ENCODE measurements around the gene C2orf92.

C2orf92 gene

DNA sequence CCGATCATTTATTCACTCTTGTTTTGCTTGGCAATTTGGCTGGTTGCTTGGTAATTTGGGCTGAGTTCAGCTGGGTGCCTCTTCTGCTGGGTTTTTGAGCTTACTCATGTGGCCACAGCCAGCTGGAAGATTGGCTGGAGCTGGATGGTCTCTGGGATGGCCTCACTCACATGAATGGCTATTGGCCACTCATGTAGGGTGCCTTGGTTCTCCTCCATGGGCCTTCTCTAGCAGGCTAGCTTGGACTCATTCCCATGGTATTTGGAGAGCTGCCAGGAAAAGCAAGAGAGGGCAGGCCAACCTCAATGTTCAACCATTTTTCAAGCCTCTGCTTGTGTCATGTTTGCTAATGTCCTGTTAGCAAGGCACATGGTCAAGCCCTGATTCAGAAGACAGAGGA lies 60.7 kb downstream of the C2orf92 start:
- intact Hi-C loops (cut with micrococcal nuclease), result no loop called here
- Mint-ChIP-seq H3K9me3 (peaks cover 8% of the 10 kb centered on the region), H3K4me3 (no peak overlapping the region), H3K4me1 (ENCODE audit: low read depth) (no peaks in the 10 kb centered on the region), H3K36me3 (ENCODE audit: low read depth) (no peaks in the 10 kb centered on the region), H3K27ac (no peak overlapping the region), H3K27me3 (no peaks in the 10 kb centered on the region)

GRCh38 chr2:97731274-97732020 lies 61.9 kb downstream of the C2orf92 start:
- intact Hi-C loops (cut with micrococcal nuclease), result no loop called here

DNA sequence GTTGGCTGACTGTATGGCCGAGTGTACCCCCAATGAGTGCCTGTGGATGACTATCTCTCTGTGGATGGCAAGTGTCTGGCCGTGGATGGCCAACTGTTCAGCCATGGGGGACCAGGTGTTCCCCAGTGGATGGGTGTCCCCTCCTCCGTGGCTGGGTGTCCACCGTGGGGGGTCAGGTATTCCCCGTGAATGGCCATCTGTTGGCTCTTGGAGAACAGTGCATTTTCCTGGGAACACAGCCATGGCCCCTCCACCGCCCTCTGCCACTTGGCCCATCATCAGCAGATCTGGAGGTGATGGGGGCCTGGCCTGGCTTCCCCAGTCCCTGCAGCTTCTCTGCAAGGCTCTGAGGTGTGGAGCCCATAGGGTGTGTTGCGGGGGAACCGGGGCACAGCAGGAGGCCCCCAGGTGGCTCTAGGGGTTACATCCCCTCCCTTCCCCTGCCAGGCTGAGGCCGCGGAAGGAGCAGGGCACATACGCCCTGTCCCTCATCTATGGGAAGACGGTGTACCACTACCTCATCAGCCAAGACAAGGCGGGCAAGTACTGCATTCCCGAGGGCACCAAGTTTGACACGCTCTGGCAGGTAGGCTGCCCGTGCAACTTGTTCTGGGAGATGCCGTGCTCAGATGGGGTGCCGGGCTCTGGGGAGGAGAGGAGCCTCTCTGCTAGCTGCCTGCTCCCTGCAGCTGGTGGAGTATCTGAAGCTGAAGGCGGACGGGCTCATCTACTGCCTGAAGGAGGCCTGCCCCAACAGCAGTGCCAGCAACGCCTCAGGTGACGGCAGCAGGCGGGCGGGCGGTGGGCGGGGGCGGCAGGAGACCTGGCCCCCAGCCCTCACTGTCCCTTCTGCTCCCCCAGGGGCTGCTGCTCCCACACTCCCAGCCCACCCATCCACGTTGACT lies 63.2 kb downstream of the C2orf92 start:
- Mint-ChIP-seq H3K4me3 (no peak overlapping the region), H3K27me3 (no peaks in the 10 kb centered on the region), H3K36me3 (ENCODE audit: low read depth) (no peaks in the 10 kb centered on the region), H3K9me3 (peaks cover 8% of the 10 kb centered on the region), H3K27ac (no peak overlapping the region), H3K4me1 (ENCODE audit: low read depth) (no peaks in the 10 kb centered on the region)
- intact Hi-C loops (cut with micrococcal nuclease), result no loop called here

More at GRCh38 chr2:97731274-97732020, 61.9 kb downstream of the C2orf92 start:
- Mint-ChIP-seq H3K4me1 (ENCODE audit: low read depth) (no peaks in the 10 kb centered on the region), H3K4me3 (no peak overlapping the region), H3K27ac (no peak overlapping the region), H3K9me3 (peaks cover 8% of the 10 kb centered on the region), H3K27me3 (no peaks in the 10 kb centered on the region), H3K36me3 (ENCODE audit: low read depth) (no peaks in the 10 kb centered on the region)

- H3K9me3 Mint-ChIP-seq, result peaks cover 8% of the 10 kb centered on the region
- H3K27me3 Mint-ChIP-seq, result no peaks in the 10 kb centered on the region
- H3K27ac Mint-ChIP-seq, result no peak overlapping the region
- intact Hi-C loops (cut with micrococcal nuclease), result no loop called here
- H3K36me3 Mint-ChIP-seq (ENCODE audit: low read depth), result no peaks in the 10 kb centered on the region
- no peaks in the 10 kb centered on the region for H3K4me1 Mint-ChIP-seq (ENCODE audit: low read depth)
- H3K4me3 Mint-ChIP-seq, result no peak overlapping the region
Observed at GRCh38 chr2:97733341-97734035, 64.0 kb downstream of the C2orf92 start.

DNA sequence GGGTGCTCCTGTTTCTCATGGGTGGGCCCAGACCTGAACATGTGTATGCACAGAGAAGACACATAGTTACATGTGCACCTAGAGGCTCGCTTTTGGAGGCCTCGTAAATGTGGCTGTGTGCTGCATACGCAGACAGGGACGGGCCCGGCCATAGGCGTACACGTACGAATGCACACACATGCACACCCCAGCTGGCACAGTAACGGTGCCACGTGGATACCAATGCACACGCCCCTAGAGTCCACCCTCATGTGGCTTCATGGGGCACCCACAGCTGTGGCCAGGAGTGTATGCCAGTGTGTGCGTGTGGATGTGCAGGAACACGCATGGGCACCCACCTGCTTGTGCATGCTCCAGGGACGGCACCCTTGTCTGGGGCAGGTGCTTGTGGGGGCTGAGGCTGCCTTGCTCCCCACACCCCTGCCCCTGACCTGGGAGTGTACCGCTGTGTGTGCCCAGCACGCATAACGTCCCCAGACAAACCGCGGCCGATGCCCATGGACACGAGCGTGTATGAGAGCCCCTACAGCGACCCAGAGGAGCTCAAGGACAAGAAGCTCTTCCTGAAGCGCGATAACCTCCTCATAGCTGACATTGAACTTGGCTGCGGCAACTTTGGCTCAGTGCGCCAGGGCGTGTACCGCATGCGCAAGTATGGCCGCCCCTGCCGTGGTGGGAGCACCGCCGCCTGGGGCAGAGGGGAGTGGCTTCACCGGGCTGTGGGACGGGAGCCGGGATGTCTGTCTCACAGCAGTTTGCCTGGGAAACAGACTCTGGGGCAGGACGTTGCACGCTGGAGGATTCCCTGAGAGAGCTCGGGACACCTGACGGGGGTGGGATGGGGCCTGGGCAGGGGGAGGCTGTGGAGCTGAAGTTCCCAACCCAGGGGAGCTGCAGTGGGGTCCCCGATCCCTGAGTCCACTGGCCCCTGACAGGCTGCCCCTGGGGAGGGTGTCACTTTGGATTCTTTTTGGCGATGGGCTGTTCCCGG lies 64.8 kb downstream of the C2orf92 start:
- Mint-ChIP-seq H3K36me3 (ENCODE audit: low read depth) (no peaks in the 10 kb centered on the region), H3K27ac (no peak overlapping the region), H3K27me3 (no peaks in the 10 kb centered on the region), H3K4me1 (ENCODE audit: low read depth) (no peaks in the 10 kb centered on the region), H3K9me3 (peaks cover 8% of the 10 kb centered on the region), H3K4me3 (no peak overlapping the region)
- intact Hi-C loops (cut with micrococcal nuclease), result no loop called here

- H3K27ac Mint-ChIP-seq, result no peak overlapping the region
- no peaks in the 10 kb centered on the region for H3K27me3 Mint-ChIP-seq
- H3K4me3 Mint-ChIP-seq, result no peak overlapping the region
- intact Hi-C loops (cut with micrococcal nuclease), result no loop called here
- H3K36me3 Mint-ChIP-seq (ENCODE audit: low read depth), result no peaks in the 10 kb centered on the region
- H3K9me3 Mint-ChIP-seq, result peaks cover 4% of the 10 kb centered on the region
- H3K4me1 Mint-ChIP-seq (ENCODE audit: low read depth), result no peaks in the 10 kb centered on the region
Observed at GRCh38 chr2:97735161-97735561, 65.6 kb downstream of the C2orf92 start.

DNA sequence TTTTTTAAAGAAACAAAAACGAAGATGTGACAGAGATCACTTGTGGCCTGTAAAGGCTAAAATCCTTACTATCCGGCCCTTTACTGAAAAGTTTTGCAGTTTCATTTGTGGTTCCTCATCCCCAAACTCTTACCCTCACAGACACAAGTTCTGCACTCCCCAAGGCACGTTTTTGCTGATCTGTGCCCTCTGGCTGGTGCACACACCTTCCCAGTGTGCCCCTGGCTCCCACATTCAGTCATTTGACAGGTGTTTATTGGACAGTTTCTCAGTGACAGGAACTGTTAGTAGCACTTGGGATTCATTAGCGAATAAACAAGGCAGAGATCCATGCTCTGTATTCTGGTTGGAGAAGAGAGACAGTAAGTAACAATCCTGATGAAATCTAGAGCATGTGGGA lies 66.7 kb downstream of the C2orf92 start:
- intact Hi-C loops (cut with micrococcal nuclease), result no loop called here
- no peak overlapping the region for H3K27ac Mint-ChIP-seq
- no peaks in the 10 kb centered on the region for H3K9me3 Mint-ChIP-seq
- no peaks in the 10 kb centered on the region for H3K4me1 Mint-ChIP-seq (ENCODE audit: low read depth)
- no peak overlapping the region for H3K4me3 Mint-ChIP-seq
- peaks cover 1% of the 10 kb centered on the region for H3K27me3 Mint-ChIP-seq
- no peaks in the 10 kb centered on the region for H3K36me3 Mint-ChIP-seq (ENCODE audit: low read depth)

- H3K36me3 Mint-ChIP-seq (ENCODE audit: low read depth), result no peaks in the 10 kb centered on the region
- intact Hi-C loops (cut with micrococcal nuclease), result no loop called here
- no peaks in the 10 kb centered on the region for H3K9me3 Mint-ChIP-seq
- H3K4me1 Mint-ChIP-seq (ENCODE audit: low read depth), result peaks cover 2% of the 10 kb centered on the region
- H3K27me3 Mint-ChIP-seq, result peaks cover 2% of the 10 kb centered on the region
- H3K4me3 Mint-ChIP-seq, result no peak overlapping the region
- H3K27ac Mint-ChIP-seq, result no peak overlapping the region
Observed at GRCh38 chr2:97736608-97737330, 67.3 kb downstream of the C2orf92 start.

DNA sequence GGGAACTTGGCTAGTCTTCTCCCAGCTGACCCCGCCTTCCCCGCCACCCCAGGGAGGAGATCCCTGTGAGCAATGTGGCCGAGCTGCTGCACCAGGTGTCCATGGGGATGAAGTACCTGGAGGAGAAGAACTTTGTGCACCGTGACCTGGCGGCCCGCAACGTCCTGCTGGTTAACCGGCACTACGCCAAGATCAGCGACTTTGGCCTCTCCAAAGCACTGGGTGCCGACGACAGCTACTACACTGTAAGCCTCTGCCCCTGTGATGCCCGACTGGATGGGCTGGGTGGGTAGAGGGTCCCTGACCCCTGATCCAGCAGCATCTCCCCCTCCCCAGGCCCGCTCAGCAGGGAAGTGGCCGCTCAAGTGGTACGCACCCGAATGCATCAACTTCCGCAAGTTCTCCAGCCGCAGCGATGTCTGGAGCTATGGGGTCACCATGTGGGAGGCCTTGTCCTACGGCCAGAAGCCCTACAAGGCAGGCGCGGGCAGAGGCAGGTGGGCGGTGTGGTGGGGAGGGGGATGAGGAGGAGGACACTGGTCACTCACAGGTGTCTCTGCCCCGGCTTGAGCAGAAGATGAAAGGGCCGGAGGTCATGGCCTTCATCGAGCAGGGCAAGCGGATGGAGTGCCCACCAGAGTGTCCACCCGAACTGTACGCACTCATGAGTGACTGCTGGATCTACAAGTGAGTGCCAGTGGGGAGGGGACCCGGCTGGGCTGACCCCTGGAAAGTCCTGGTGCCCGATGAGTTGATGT lies 68.1 kb downstream of the C2orf92 start:
- Mint-ChIP-seq H3K4me3 (no peak overlapping the region), H3K27ac (no peak overlapping the region), H3K4me1 (ENCODE audit: low read depth) (peaks cover 9% of the 10 kb centered on the region), H3K36me3 (ENCODE audit: low read depth) (no peaks in the 10 kb centered on the region), H3K27me3 (peaks cover 2% of the 10 kb centered on the region), H3K9me3 (no peaks in the 10 kb centered on the region)
- intact Hi-C loops (cut with micrococcal nuclease), result no loop called here

GRCh38 chr2:97738179-97739019 lies 68.9 kb downstream of the C2orf92 start:
- no peaks in the 10 kb centered on the region for H3K36me3 Mint-ChIP-seq (ENCODE audit: low read depth)
- no peak overlapping the region for H3K4me3 Mint-ChIP-seq
- intact Hi-C loops (cut with micrococcal nuclease), result no loop called here
- H3K27me3 Mint-ChIP-seq, result peaks cover 2% of the 10 kb centered on the region
- no peak overlapping the region for H3K27ac Mint-ChIP-seq
- peaks cover 10% of the 10 kb centered on the region for H3K4me1 Mint-ChIP-seq (ENCODE audit: low read depth)
- H3K9me3 Mint-ChIP-seq, result no peaks in the 10 kb centered on the region

DNA sequence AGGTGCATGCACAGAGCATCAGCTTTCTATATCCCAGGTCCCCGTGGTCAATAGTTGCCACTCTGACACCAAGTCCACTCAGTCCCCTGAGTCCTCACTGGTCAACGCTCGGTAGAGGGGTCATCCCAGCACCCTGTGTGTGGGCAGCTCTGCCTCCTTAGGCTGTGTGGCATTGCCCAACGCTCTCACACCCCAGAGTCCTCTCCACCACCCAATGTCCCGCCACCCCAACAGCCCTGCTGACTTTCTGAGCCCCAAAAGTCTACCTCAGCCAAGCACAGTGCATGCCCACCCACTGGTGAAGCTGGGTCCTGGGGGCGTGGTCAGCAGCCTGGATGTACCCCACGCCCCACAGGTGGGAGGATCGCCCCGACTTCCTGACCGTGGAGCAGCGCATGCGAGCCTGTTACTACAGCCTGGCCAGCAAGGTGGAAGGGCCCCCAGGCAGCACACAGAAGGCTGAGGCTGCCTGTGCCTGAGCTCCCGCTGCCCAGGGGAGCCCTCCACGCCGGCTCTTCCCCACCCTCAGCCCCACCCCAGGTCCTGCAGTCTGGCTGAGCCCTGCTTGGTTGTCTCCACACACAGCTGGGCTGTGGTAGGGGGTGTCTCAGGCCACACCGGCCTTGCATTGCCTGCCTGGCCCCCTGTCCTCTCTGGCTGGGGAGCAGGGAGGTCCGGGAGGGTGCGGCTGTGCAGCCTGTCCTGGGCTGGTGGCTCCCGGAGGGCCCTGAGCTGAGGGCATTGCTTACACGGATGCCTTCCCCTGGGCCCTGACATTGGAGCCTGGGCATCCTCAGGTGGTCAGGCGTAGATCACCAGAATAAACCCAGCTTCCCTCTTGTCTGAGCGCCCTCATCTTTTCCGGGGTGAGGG lies 69.7 kb downstream of the C2orf92 start:
- peaks cover 8% of the 10 kb centered on the region for H3K36me3 Mint-ChIP-seq (ENCODE audit: low read depth)
- peaks cover 2% of the 10 kb centered on the region for H3K27me3 Mint-ChIP-seq
- H3K9me3 Mint-ChIP-seq, result no peaks in the 10 kb centered on the region
- intact Hi-C loops (cut with micrococcal nuclease), result no loop called here
- no peak overlapping the region for H3K4me3 Mint-ChIP-seq
- no peak overlapping the region for H3K27ac Mint-ChIP-seq
- H3K4me1 Mint-ChIP-seq (ENCODE audit: low read depth), result peaks cover 10% of the 10 kb centered on the region

All from dendritic cell treated with granulocyte-macrophage colony-stimulating factor and Interleukin-4, amounts not matched to agents 40 ng/mL and 50 ng/mL, for 4 days (primary cell).